H9 (cell line): ENCODE data around the gene WNT7B. TPM values are rescaled to one million over a fixed set of nuclear protein-coding genes. Genes with fewer than 3 reads are reported as not detected.

Source experiments
- DNase-seq: peaks from one replicate; pipeline ENCODE4 v3.0.0-alpha.2; 2017
- H2AFZ ChIP-seq: one replicate; pipeline ENCODE4 v1.6.1; 2013; ENCODE audit warnings: mild to moderate bottlenecking, low read length, control low read depth, moderate library complexity
- H2AK5ac ChIP-seq: 2 replicates; pipeline ENCODE4 v1.6.1; 2013; ENCODE audit warnings: low read length, control low read depth, mixed read lengths; ENCODE audit not compliant: insufficient read length
- H2BK120ac ChIP-seq: one replicate; pipeline ENCODE4 v1.6.1; 2013; ENCODE audit warnings: low read depth, mild to moderate bottlenecking, low read length, control low read depth, inconsistent platforms; ENCODE audit not compliant: poor library complexity, severe bottlenecking
- H2BK12ac ChIP-seq: 2 replicates; pipeline ENCODE4 v1.6.1; 2013; ENCODE audit warnings: low read length, control low read depth, mixed read lengths, low read depth; ENCODE audit not compliant: insufficient read length
- H2BK15ac ChIP-seq: 2 replicates; pipeline ENCODE4 v1.6.1; 2013; ENCODE audit warnings: low read depth, low read length, control low read depth
- H2BK20ac ChIP-seq: one replicate; pipeline ENCODE4 v1.6.1; 2013; ENCODE audit warnings: low read depth, mild to moderate bottlenecking, low read length, control low read depth, inconsistent platforms; ENCODE audit not compliant: poor library complexity, severe bottlenecking
- H2BK5ac ChIP-seq: 2 replicates; pipeline ENCODE4 v1.6.1; 2013; ENCODE audit warnings: low read length, control low read depth, mixed read lengths; ENCODE audit not compliant: insufficient read length
- H3K14ac ChIP-seq: 2 replicates; pipeline ENCODE4 v1.6.1; 2013; ENCODE audit warnings: low read length, control low read depth; ENCODE audit not compliant: insufficient read depth
- H3K18ac ChIP-seq: 2 replicates; pipeline ENCODE4 v1.6.1; 2013; ENCODE audit warnings: low read depth, mild to moderate bottlenecking, mixed read lengths, low read length, control low read depth; ENCODE audit not compliant: insufficient read length
- H3K23ac ChIP-seq: 2 replicates; pipeline ENCODE4 v1.6.1; 2013; ENCODE audit warnings: low read length, control low read depth, mixed read lengths, low read depth; ENCODE audit not compliant: insufficient read length
- H3K23me2 ChIP-seq: 2 replicates; pipeline ENCODE4 v1.6.1; 2013; ENCODE audit warnings: low read depth, mild to moderate bottlenecking, mixed read lengths, low read length, control low read depth; ENCODE audit not compliant: insufficient read length, poor library complexity, severe bottlenecking
- H3K27ac ChIP-seq: 2 replicates; pipeline ENCODE4 v1.5.1; 2013; ENCODE audit warnings: low read length, control low read depth, mixed read lengths, low read depth; ENCODE audit not compliant: insufficient read length
- H3K27me3 ChIP-seq: 2 replicates; pipeline ENCODE4 v1.6.1; 2013; ENCODE audit warnings: low read length, control low read depth, inconsistent platforms; ENCODE audit not compliant: insufficient read depth
- H3K4ac ChIP-seq: 2 replicates; pipeline ENCODE4 v1.6.1; 2013; ENCODE audit warnings: low read depth, mild to moderate bottlenecking, control low read depth, inconsistent platforms, low read length, moderate library complexity
- H3K4me1 ChIP-seq: 2 replicates; pipeline ENCODE4 v1.6.1; 2013; ENCODE audit warnings: low read length, control low read depth, inconsistent platforms; ENCODE audit not compliant: insufficient read depth
- H3K4me2 ChIP-seq: 2 replicates; pipeline ENCODE4 v1.6.1; 2013; ENCODE audit warnings: low read length, control low read depth, mixed read lengths; ENCODE audit not compliant: insufficient read length, insufficient read depth
- H3K56ac ChIP-seq: 2 replicates; pipeline ENCODE4 v1.6.1; 2013; ENCODE audit warnings: low read depth, mild to moderate bottlenecking, mixed read lengths, low read length, control low read depth; ENCODE audit not compliant: insufficient read length
- H3K79me1 ChIP-seq: 2 replicates; pipeline ENCODE4 v1.6.1; 2013; ENCODE audit warnings: low read depth, mild to moderate bottlenecking, moderate library complexity, low read length, control low read depth, inconsistent platforms; ENCODE audit not compliant: insufficient read depth, poor library complexity, severe bottlenecking
- H3K79me2 ChIP-seq: 2 replicates; pipeline ENCODE4 v1.6.1; 2013; ENCODE audit warnings: low read length, control low read depth, inconsistent platforms; ENCODE audit not compliant: insufficient read depth
- H3K9ac ChIP-seq: 2 replicates; pipeline ENCODE4 v1.6.1; 2013; ENCODE audit warnings: low read length, control low read depth, mixed read lengths; ENCODE audit not compliant: insufficient read length; ENCODE audit errors: extremely low read depth
- H3K9me3 ChIP-seq: one replicate; pipeline ENCODE4 v1.6.1; 2013; ENCODE audit warnings: low read depth, low read length, inconsistent platforms; ENCODE audit not compliant: control insufficient read depth
- H3T11ph ChIP-seq: one replicate; pipeline ENCODE4 v1.6.1; 2013; ENCODE audit warnings: mild to moderate bottlenecking, low read length, control low read depth, inconsistent platforms
- H4K20me1 ChIP-seq: one replicate; pipeline ENCODE4 v1.6.1; 2013; ENCODE audit not compliant: control insufficient read depth, insufficient read length, insufficient read depth
- H4K5ac ChIP-seq: 2 replicates; pipeline ENCODE4 v1.6.1; 2013; ENCODE audit warnings: low read depth, mild to moderate bottlenecking, mixed read lengths, low read length, control low read depth; ENCODE audit not compliant: insufficient read length
- H4K8ac ChIP-seq: replicated peaks from 2 replicates; pipeline ENCODE4 v1.6.1; 2013; ENCODE audit warnings: low read length, control low read depth, mixed read lengths, low read depth; ENCODE audit not compliant: insufficient read length
- H4K91ac ChIP-seq: 2 replicates; pipeline ENCODE4 v1.6.1; 2013; ENCODE audit warnings: low read depth, mild to moderate bottlenecking, moderate library complexity, mixed read lengths, low read length, control low read depth; ENCODE audit not compliant: insufficient read length
- H3K27ac Mint-ChIP-seq, 3 experiments: 2 replicates in 2 of 3; 3 replicates in 1 of 3; pipeline ENCODE4 v1.8.0; 2020 to 2021; ENCODE audit warnings: mixed read lengths in 3 of 3, mild to moderate bottlenecking in 1 of 3, moderate library complexity in 1 of 3
- H3K27me3 Mint-ChIP-seq: 2 replicates; pipeline ENCODE4 v1.8.0; 2021; ENCODE audit warnings: low read depth, mild to moderate bottlenecking, moderate library complexity, mixed read lengths
- H3K36me3 Mint-ChIP-seq, 3 experiments: 2 replicates in 2 of 3; 3 replicates in 1 of 3; pipeline ENCODE4 v1.8.0; 2020 to 2021; ENCODE audit warnings: low read depth in 3 of 3, mixed read lengths in 3 of 3; ENCODE audit not compliant: insufficient read depth in 1 of 3
- H3K4me1 Mint-ChIP-seq, 2 experiments: 2 replicates each; pipeline ENCODE4 v1.8.0; 2020; ENCODE audit warnings: mixed read lengths in 2 of 2
- H3K4me3 Mint-ChIP-seq, 2 experiments: 2 replicates in 1 of 2; 3 replicates in 1 of 2; pipeline ENCODE4 v1.8.0; 2020 to 2021; ENCODE audit warnings: mild to moderate bottlenecking in 2 of 2, mixed read lengths in 2 of 2, moderate library complexity in 1 of 2
- H3K9me3 Mint-ChIP-seq, 2 experiments: 2 replicates in 1 of 2; 3 replicates in 1 of 2; pipeline ENCODE4 v1.8.0; 2020; ENCODE audit warnings: mild to moderate bottlenecking in 2 of 2, mixed read lengths in 2 of 2, moderate library complexity in 1 of 2
- CTCF ChIP-seq: fragments of 200-600 bp; sonication (generic); conservative IDR thresholded peaks from 3 replicates; pipeline ENCODE4 v1.8.0; 2021; ENCODE audit warnings: antibody characterized with exemption, mild to moderate bottlenecking
- WGBS: extraction: QIAGEN DNeasy Blood & Tissue Kit; methylation state at CpG from one replicate; pipeline ENCODE4 v1.1.7; 2013; ENCODE audit warnings: missing lambda C conversion rate, low lambda C conversion rate, mixed read lengths; ENCODE audit not compliant: insufficient read length; ENCODE audit errors: extremely low coverage; 5-methylcytosine and 5-hydroxymethylcytosine counted together
- total RNA-seq: library from RNA; stranded (reverse); gene quantifications from 2 replicates; pipeline ENCODE4 v1.2.1, GENCODE V29; 2021

WNT7B gene
- total RNA-seq, 1 experiment from 2014 or later: 0.09 TPM

GRCh38 chr22:45975164-45976161, 1.5 kb downstream of the WNT7B start:
- H3K4me2 ChIP-seq: peak overlapping the region; percentile 15
- H3K4me3 Mint-ChIP-seq: peak overlapping the region; percentile 22 to 67; a peak in 4 of 5 replicates
- H3K9me3 ChIP-seq: peaks cover 5% of the 10 kb centered on the region
- H4K20me1 ChIP-seq: no peaks in the 10 kb centered on the region
- no peak overlapping the region for H3K27ac ChIP-seq
- H3K36me3 Mint-ChIP-seq: 0 out of 7 replicates have a peak, but pooled peaks cover 0 to 2% (median 0%) of the 10 kb centered on the region in 3 experiments
- H3K23ac ChIP-seq: no peak overlapping the region
- H2BK12ac ChIP-seq: no peak overlapping the region
- peaks cover 10 to 23% of the 10 kb centered on the region in 2 experiments for H3K4me1 Mint-ChIP-seq
- peaks cover 71% of the 10 kb centered on the region for H3K27me3 Mint-ChIP-seq
- H3K23me2 ChIP-seq: peaks cover 11% of the 10 kb centered on the region
- TF ChIP-seq CTCF: no peak
- H2AK5ac ChIP-seq: no peak overlapping the region
- H4K8ac ChIP-seq: no peak overlapping the region
- no CpG with 5 or more reads among the region's 80 CpGs for WGBS
- H4K5ac ChIP-seq: no peak overlapping the region
- H4K91ac ChIP-seq: no peak overlapping the region
- no peak overlapping the region for H2AFZ ChIP-seq
- H2BK120ac ChIP-seq: no peak overlapping the region
- H3K4ac ChIP-seq: no peak overlapping the region
- no peak overlapping the region for H2BK15ac ChIP-seq
- no peak overlapping the region for H3K9ac ChIP-seq
- no peak overlapping the region for H3K56ac ChIP-seq
- no peak overlapping the region for H3K14ac ChIP-seq
- DNase-seq: no peak
- H2BK20ac ChIP-seq: no peak overlapping the region
- H3K4me1 ChIP-seq: peaks cover 2% of the 10 kb centered on the region; the same call in 1 of the 2 replicates
- no peaks in the 10 kb centered on the region for H3K79me1 ChIP-seq
- peaks cover 2 to 11% of the 10 kb centered on the region in 2 experiments; a peak in 4 of 5 replicates for H3K9me3 Mint-ChIP-seq
- no peak overlapping the region for H3K18ac ChIP-seq
- H3K27me3 ChIP-seq: peaks cover 69% of the 10 kb centered on the region
- no peak overlapping the region for H2BK5ac ChIP-seq
- H3K27ac Mint-ChIP-seq: no peak overlapping the region
- H3T11ph ChIP-seq: no peak overlapping the region
- no peaks in the 10 kb centered on the region for H3K79me2 ChIP-seq
